Suprapubic skin (tissue), 4 donors: Measurements from ENCODE around the gene HOXB3. TPM values are rescaled to one million over a fixed set of nuclear protein-coding genes. Genes with fewer than 3 reads are reported as not detected.
A peak's percentile ranks its signal among the peaks of the same experiment; 100 is the strongest.

Source experiments
- DNase-seq, 2 donors: peaks; one replicate each; pipeline ENCODE4 v3.0.0-alpha.2; 2019; ENCODE audit warnings: low spot score in 2 of 2
- H3K27ac ChIP-seq: fragments of 200-600 bp; sonication (generic); one replicate; pipeline ENCODE4 v1.5.1; 2019
- H3K27me3 ChIP-seq: fragments of 200-600 bp; sonication (generic); one replicate; pipeline ENCODE4 v1.5.1; 2019
- H3K36me3 ChIP-seq: fragments of 200-600 bp; sonication (generic); one replicate; pipeline ENCODE4 v1.5.1; 2019
- H3K4me1 ChIP-seq: fragments of 200-600 bp; sonication (generic); one replicate; pipeline ENCODE4 v1.5.1; 2019
- H3K4me3 ChIP-seq: fragments of 200-600 bp; sonication (generic); one replicate; pipeline ENCODE4 v1.5.1; 2019; ENCODE audit warnings: mild to moderate bottlenecking
- H3K9me3 ChIP-seq: fragments of 200-600 bp; sonication (generic); one replicate; pipeline ENCODE4 v1.5.1; 2019
- EP300 ChIP-seq: sonication (generic); formaldehyde crosslinking; IDR thresholded peaks from one replicate; pipeline ENCODE4 v1.6.1; 2017; ENCODE audit warnings: antibody characterized with exemption
- POLR2A ChIP-seq, 2 donors: fragments of 450-650 bp; IDR thresholded peaks; one replicate each; pipeline ENCODE4 v1.6.1; 2017; ENCODE audit warnings: antibody characterized with exemption in 2 of 2, mild to moderate bottlenecking in 2 of 2, moderate library complexity in 2 of 2
- POLR2AphosphoS5 ChIP-seq, 3 donors: sonication (generic); formaldehyde crosslinking; IDR thresholded peaks; one replicate each; pipeline ENCODE4 v1.6.1; 2017; ENCODE audit warnings: antibody characterized with exemption in 3 of 3
- WGBS: methylation state at CpG from one replicate; pipeline ENCODE4 v1.1.5; 2018; 5-methylcytosine and 5-hydroxymethylcytosine counted together
- total RNA-seq, 4 donors: library from RNA; depleted of rRNA; stranded (reverse); fragments of >200 nt; gene quantifications; one replicate each; pipeline ENCODE4 v1.1.0, GENCODE V29; 2016
- TF ChIP-seq, protein P1 (sequence below), 2 donors: fragments of 200-600 bp in 1 of 2; fragments of 450-650 bp in 1 of 2; sonication (generic) in 1 of 2; IDR thresholded peaks; one replicate each; pipeline ENCODE4 v1.5.1; 2016 to 2019; ENCODE audit warnings: antibody characterized with exemption in 2 of 2, mild to moderate bottlenecking in 1 of 2, moderate library complexity in 1 of 2

Gene HOXB3
- total RNA-seq, 4 donors from 2014 or later: 2.3 to 20.8 (median 3.9) TPM

DNA sequence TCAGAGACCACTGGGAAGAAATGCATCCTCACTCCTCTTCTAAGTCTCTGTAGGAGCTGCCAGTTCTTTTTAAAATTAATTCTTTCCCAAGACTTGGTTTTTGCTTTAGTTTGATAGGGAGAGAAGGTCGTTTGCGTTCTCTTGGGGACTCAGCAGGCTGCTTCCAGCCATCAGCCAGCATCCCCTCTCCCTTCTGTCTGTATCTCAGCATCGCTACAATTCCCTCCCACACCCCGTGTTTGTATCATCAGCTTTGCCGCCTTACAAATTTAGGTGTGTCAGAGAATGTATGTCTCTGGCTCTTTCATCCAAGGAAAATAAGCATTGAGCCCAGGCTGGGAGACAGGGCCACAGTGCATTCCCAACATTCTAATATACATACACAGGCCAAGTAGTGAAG, 9.3 kb upstream of the HOXB3 start:
- no peaks in the 10 kb centered on the region for H3K9me3 ChIP-seq
- H3K27me3 ChIP-seq: peaks cover 89% of the 10 kb centered on the region
- no peak for DNase-seq
- H3K4me1 ChIP-seq: peaks cover 66% of the 10 kb centered on the region
- H3K36me3 ChIP-seq: peaks cover 3% of the 10 kb centered on the region
- no peak overlapping the region for H3K27ac ChIP-seq
- TF ChIP-seq POLR2A (IDR thresholded peaks at IDR 0.05): no peak
- WGBS: 91% methylated on average over 5 of the region's 5 CpGs
- H3K4me3 ChIP-seq: no peak overlapping the region

DNA sequence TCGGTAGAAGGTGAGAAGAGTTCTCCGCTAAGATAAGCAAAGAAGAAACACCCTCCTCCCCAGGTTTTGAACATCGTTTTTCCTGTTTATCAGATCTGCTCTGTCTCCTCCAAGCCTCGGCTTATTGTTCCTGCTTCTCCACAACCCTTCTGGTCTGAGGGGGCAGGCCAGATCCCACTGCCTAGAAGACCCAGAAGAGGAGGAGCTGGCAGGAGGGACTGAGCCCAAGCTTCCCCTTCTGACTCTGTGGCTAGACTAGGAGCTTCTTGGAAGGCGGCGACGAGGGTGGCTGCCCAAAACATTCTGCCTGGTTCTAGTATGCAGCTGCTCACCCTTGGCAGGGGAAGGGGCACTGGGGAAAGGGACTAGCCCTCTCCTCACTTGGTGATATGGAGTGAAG, 8.7 kb upstream of the HOXB3 start:
- WGBS: 40% methylated on average over 7 of the region's 7 CpGs
- Histone ChIP-seq H3K36me3 (peaks cover 3% of the 10 kb centered on the region), H3K4me1 (peaks cover 63% of the 10 kb centered on the region), H3K27me3 (peaks cover 84% of the 10 kb centered on the region), H3K9me3 (no peaks in the 10 kb centered on the region), H3K27ac (peak overlapping the region; percentile 81), H3K4me3 (peak overlapping the region; percentile 67)
- TF ChIP-seq POLR2AphosphoS5 (IDR thresholded peaks at IDR 0.05): no peak
- no peak for TF ChIP-seq EP300
- no peak for TF ChIP-seq POLR2A (IDR thresholded peaks at IDR 0.05)
- TF ChIP-seq, protein P1, sequence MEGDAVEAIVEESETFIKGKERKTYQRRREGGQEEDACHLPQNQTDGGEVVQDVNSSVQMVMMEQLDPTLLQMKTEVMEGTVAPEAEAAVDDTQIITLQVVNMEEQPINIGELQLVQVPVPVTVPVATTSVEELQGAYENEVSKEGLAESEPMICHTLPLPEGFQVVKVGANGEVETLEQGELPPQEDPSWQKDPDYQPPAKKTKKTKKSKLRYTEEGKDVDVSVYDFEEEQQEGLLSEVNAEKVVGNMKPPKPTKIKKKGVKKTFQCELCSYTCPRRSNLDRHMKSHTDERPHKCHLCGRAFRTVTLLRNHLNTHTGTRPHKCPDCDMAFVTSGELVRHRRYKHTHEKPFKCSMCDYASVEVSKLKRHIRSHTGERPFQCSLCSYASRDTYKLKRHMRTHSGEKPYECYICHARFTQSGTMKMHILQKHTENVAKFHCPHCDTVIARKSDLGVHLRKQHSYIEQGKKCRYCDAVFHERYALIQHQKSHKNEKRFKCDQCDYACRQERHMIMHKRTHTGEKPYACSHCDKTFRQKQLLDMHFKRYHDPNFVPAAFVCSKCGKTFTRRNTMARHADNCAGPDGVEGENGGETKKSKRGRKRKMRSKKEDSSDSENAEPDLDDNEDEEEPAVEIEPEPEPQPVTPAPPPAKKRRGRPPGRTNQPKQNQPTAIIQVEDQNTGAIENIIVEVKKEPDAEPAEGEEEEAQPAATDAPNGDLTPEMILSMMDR (IDR thresholded peaks at IDR 0.05): no peak
- no peak for DNase-seq

DNA sequence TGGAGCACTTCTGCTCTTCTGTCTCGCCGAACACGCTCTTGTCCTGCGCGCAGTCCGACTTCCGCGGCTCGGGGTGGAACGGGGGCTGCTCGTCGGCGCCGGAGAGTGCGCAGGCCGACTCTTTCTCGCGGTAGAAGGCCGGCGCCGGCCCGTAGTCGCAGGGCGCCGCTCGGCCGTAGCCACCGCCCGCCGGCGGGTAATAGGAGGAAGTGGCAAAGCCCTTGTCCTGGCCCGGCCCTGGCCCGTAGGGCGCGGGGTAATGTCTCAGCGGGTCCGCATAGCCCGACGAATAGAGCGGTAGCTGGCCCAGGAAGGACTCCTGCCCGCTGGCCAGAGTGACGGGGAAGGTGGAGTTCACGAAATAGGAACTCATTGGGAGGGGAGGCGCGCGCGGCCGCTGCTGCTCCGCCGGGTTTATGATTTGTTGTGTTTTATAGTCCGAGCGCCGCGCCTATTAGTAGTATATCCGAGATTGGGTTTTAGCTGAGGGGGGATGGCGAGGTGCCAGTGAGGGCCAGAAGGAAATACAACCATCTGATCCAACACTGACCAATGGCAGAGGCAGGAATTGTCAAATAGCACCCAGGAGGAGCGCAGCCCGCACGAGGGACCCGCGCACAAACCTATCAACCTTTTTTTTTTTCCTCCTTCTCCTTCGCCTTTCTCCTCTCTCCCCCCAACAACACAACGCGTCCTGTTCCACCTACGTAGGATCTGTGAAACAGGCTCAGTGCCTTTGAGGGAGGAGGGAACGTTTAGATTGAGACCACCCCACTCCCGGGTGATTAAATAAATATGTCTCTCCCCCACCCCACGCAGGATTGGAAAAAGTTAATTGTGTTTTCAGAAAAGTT, 8.0 kb upstream of the HOXB3 start:
- peaks cover 65% of the 10 kb centered on the region for H3K4me1 ChIP-seq
- peak overlapping the region; percentile 81 for H3K27ac ChIP-seq
- H3K4me3 ChIP-seq: peak overlapping the region; percentile 67
- H3K27me3 ChIP-seq: peaks cover 79% of the 10 kb centered on the region
- H3K9me3 ChIP-seq: no peaks in the 10 kb centered on the region
- WGBS: 1% methylated on average over 28 of the region's 68 CpGs
- peaks cover 3% of the 10 kb centered on the region for H3K36me3 ChIP-seq
- DNase-seq: no peak
- TF ChIP-seq POLR2A (IDR thresholded peaks at IDR 0.05) (no peak), POLR2AphosphoS5 (IDR thresholded peaks at IDR 0.05) (peak in 1 of 3 donors; percentile 53)

DNA sequence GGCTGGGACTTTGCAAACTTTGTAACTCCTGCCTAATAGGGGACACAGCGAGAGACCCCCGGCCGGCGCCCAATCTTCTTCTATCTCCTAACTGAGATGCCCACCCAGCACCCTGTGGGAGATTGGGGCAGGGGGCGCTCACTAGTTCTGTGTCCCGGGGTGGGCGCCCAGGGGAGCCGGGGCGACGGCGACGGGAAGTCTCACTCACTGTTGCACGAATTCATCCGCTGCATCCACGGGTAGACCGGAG, 7.4 kb upstream of the HOXB3 start:
- Histone ChIP-seq H3K36me3 (peaks cover 3% of the 10 kb centered on the region), H3K27ac (peak overlapping the region; percentile 81), H3K4me1 (peaks cover 60% of the 10 kb centered on the region), H3K4me3 (peak overlapping the region; percentile 67), H3K9me3 (no peaks in the 10 kb centered on the region), H3K27me3 (peaks cover 75% of the 10 kb centered on the region)
- TF ChIP-seq, protein P1 (IDR thresholded peaks at IDR 0.05): no peak
- TF ChIP-seq POLR2A (IDR thresholded peaks at IDR 0.05) (no peak), POLR2AphosphoS5 (IDR thresholded peaks at IDR 0.05) (no peak), EP300 (no peak)
- WGBS: 4% methylated on average over 4 of the region's 16 CpGs
- no peak for DNase-seq

DNA sequence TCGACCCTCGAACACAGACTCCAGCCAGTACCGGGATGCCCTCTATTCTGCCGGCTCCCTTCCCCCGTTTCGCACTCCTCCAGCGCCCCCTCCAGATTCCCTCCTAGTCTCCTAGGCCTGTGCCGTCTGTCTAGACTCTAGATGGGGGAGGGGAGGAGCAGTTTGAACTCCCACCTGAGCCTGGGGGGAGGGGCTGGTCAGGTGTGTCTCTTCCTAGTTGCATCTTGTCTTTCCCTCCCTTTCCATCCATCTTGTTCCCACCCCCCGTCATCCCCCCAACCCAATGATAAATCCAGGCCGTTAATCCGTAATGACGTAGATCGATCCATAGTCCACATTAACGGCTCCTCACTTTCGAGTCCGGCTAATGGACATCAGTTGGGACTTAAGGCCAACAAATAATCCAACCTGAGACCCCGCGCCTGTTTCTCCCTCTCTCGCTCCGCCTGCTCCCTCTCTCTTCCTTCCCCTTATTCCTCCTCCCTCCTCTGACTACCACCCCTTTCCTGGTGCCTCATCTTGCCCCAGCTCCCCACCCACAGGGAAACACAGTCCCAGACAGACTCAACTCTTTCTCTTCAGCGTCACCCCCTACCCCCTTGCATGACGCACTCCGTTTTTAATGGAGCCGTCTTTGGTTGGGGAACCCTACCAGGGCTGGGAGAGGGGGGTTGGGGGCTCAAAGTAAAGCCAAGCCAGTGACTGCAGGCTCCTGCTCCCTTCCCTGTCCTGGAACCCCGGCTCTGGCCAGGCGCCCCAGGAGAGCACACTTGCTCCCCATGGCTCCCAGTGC, 6.9 kb upstream of the HOXB3 start:
- Histone ChIP-seq H3K4me3 (peak overlapping the region; percentile 67), H3K27me3 (peaks cover 73% of the 10 kb centered on the region), H3K9me3 (no peaks in the 10 kb centered on the region), H3K27ac (peak overlapping the region; percentile 81), H3K4me1 (peaks cover 60% of the 10 kb centered on the region), H3K36me3 (peaks cover 3% of the 10 kb centered on the region)
- 42% methylated on average over 23 of the region's 26 CpGs for WGBS
- DNase-seq: no peak
- no peak for TF ChIP-seq EP300
- no peak for TF ChIP-seq POLR2A (IDR thresholded peaks at IDR 0.05)
- TF ChIP-seq, protein P1 (IDR thresholded peaks at IDR 0.05): no peak
- no peak for TF ChIP-seq POLR2AphosphoS5 (IDR thresholded peaks at IDR 0.05)
